ENCODE measurements around the gene SORCS2.
A peak's percentile ranks its signal among the peaks of the same experiment; 100 is the strongest.

Gene SORCS2

DNA sequence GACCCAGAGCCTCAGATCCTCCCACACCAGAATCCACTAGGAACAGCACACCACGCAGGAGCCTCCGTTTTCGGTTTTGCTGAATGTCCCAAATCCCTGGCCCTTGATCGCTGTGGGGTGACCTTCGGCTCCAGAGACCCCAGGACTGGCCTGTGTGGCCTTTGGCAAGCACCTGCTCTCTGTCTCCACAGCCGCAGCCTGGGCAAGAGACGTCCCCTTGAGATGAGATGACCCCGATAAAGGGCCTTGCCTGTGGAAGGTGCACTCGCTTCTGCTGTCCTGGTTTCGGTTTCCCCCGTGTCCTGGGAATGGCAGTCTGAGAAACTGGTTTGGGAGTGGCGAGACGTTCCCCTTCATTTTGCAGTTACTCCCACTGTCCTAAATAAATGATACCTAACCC is 232.8 kb downstream of the SORCS2 start:
- no peak for ATAC-seq
- no peaks in the 10 kb centered on the region for H3K27me3 Mint-ChIP-seq
- no peak for DNase-seq
- no peaks in the 10 kb centered on the region for H3K4me1 Mint-ChIP-seq
- H3K9me3 Mint-ChIP-seq: no peaks in the 10 kb centered on the region
- no peak overlapping the region for H3K4me3 Mint-ChIP-seq
- peak overlapping the region in 1 of 2 donors; percentile 27 for H3K27ac Mint-ChIP-seq

DNA sequence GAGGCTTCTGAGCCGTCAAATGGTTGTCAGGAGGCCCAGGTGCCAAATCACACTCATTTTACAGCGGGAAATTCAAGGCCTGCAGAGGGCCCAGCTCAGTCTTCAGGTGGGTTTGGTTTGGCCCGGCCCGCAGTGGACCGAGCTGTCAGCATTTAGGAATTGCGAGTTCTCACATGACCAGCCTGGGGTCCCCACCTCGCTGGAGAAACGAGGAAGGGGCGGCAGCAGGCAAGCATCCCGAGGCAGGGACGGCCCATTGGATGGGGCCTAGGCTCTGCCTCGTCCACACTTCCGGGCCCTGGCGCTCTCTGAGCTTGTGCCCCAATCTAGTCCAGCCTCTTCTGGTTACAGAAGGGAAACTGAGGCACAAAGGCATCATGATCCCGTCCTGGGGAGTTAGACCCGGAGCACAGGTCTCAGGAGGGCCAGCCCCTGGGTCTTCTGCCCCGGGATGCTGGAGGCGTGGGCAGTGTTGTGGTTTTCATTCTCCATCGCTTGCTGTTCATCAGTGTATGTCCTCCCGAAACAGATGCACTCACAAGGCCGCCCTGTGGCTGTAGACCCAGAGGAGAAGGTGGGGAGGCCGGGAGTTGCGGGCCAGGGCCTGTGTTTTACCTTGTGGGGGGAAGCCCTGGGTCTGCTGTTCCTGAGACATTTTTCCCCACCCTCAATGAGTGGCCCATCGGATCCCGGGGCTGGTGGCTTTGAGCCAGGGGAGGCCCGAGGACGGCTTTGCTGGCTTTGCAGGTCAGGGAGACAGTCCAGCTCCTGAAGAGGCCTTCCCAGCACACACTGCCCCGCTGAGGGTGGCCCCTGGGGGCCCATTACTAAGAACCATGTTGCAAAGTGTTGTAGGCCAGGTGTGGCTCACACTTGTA is 233.5 kb downstream of the SORCS2 start:
- no peak overlapping the region for H3K27ac Mint-ChIP-seq
- H3K4me1 Mint-ChIP-seq: no peaks in the 10 kb centered on the region
- no peak overlapping the region for H3K4me3 Mint-ChIP-seq
- no peaks in the 10 kb centered on the region for H3K9me3 Mint-ChIP-seq
- DNase-seq (peak in 1 of 2 donors; percentile 1), ATAC-seq (no peak)
- no peaks in the 10 kb centered on the region for H3K27me3 Mint-ChIP-seq

DNA sequence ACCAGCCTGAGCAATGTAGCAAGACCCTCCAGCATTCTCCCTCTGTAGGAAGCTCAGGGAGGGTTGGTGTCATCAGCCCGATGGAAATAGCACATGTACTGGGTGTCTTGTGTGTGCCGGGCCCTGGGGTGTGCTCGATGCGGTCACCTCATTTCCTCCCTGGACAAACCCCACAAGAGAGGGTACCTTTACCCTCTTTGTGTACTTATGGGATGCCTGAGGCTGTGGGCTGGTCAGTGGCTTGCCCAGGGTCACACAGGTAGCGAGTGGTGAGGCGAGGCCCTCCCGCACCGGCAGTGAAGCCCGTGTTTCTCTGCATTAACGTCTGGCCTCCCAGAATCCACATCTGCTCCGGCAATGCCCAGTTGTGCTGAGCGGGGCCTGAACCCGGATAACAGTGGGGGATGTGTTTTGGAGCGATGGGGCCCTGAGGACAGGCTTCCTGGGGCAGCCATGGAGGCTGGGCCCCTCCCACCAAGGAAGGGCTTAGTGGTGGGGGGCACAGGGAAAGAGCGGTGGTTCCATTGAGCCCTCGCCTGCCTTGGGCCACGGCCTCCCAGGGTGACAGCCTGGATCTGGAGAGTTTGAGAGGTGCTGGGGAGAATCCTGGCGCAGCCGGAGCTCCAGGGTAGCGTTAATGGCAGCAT is 234.3 kb downstream of the SORCS2 start:
- Mint-ChIP-seq H3K9me3 (no peaks in the 10 kb centered on the region), H3K4me1 (no peaks in the 10 kb centered on the region), H3K4me3 (no peak overlapping the region), H3K27me3 (no peaks in the 10 kb centered on the region), H3K27ac (no peak overlapping the region)
- DNase-seq: peak in 1 of 2 donors; percentile 6
- ATAC-seq: no peak

DNA sequence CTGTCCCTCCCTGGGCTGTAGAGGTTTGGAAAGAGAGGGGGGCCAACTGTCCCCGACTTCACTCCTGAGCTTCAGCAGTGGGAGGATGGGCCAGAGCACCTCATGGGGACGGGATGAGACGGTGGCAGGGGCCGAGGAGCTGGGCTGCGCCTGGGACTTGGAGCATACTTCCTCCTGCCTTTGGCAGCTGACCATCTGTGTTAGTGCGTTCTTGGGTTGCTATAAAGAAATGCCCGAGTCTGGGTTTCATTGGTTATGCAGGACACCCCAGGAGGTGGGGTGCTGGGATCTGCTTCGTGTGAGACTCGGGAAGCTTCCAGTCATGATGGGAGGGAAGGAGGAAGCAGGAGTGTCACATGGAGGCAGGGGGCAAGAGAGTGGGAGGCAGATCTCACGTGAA is 235.0 kb downstream of the SORCS2 start:
- Mint-ChIP-seq H3K4me3 (no peak overlapping the region), H3K27me3 (no peaks in the 10 kb centered on the region), H3K4me1 (no peaks in the 10 kb centered on the region), H3K9me3 (no peaks in the 10 kb centered on the region), H3K27ac (peak overlapping the region; percentile 50 to 90)
- ATAC-seq (no peak), DNase-seq (peak in 1 of 2 donors; percentile 5)

DNA sequence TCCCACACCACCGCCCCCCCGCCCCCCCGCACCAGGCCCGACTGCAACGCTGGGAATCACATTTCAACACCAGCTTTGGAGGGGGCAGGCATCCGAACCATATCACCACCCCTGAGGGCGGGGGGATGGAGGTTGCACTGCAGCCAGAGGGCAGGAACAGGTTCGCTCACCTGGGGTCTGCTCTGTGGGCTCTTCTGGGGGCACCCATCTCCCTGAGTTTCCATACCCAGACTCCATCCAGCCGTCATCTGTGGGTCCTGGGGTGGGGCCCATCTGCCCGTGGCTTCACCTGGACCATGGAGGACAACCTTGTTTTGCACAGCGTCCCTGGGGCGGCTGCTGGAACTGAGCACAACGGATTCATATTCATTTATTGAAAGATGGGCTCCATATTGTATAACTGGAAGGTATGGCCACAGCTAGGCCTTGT is 235.5 kb downstream of the SORCS2 start:
- Mint-ChIP-seq H3K27me3 (no peaks in the 10 kb centered on the region), H3K4me3 (no peak overlapping the region), H3K4me1 (no peaks in the 10 kb centered on the region), H3K9me3 (no peaks in the 10 kb centered on the region), H3K27ac (no peak overlapping the region)
- peak in 1 of 2 donors; percentile 4 for DNase-seq
- ATAC-seq: no peak

DNA sequence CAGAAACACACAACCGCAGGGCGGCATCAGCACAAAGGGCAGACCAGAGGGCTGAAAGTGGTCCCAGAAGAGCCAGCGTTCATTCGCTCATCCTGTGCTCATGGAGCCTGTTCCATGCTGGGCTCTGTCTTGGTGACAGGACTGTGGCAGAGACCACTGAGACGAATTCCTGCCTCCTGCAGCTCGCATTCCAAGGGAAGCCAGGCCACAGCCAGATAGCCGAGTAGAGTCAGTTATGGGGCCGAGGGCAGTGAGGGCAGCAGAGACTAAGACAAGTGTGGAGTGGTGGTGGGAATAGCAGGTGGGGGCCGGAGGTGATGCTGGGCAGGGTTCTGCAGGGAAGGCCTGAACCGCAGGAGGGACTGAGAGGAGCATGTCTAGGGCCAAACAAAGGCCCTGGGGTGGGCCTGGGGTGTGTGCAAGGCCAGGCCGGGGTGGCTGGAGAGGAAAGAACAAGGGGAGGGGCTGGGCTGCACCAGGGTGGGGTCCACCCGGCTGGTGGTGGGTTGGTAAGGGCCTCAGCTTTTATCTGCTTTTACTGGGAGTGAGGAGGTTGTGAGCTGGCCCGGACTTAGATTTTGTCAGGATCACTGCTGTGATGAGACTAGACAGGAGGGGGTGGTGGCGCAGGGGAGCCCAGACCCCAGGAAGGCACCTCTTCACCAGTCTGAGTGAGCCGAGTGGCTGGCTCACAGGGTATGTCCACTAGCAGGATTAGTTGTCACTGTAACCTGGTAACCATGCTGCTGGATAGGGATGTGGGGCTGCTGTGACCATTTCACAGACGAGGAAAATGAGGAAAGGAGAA is 236.1 kb downstream of the SORCS2 start:
- Mint-ChIP-seq H3K4me1 (no peaks in the 10 kb centered on the region), H3K9me3 (no peaks in the 10 kb centered on the region), H3K27me3 (no peaks in the 10 kb centered on the region), H3K27ac (no peak overlapping the region), H3K4me3 (no peak overlapping the region)
- ATAC-seq (no peak), DNase-seq (peak in 1 of 2 donors; percentile 4)

DNA sequence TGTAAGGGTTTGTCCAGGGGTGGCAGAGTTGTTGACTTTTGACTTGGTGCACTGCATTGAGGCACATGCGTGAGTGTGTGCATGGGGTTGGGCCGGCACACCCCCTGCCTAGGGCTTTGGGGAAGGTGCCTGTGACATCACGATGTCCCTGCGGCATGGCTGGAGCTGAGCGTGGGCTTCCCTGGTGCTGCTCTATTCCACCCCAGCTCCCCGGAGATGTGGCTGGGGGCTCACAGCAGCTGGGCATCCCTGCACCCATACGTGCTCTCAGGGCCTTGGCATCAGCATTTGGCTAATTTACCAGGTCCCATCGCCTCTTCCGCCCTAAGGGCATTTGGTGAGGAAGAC is 236.7 kb downstream of the SORCS2 start:
- H3K27me3 Mint-ChIP-seq: no peaks in the 10 kb centered on the region
- ATAC-seq (no peak), DNase-seq (no peak)
- no peak overlapping the region for H3K4me3 Mint-ChIP-seq
- no peaks in the 10 kb centered on the region for H3K9me3 Mint-ChIP-seq
- no peaks in the 10 kb centered on the region for H3K4me1 Mint-ChIP-seq
- H3K27ac Mint-ChIP-seq: no peak overlapping the region

DNA sequence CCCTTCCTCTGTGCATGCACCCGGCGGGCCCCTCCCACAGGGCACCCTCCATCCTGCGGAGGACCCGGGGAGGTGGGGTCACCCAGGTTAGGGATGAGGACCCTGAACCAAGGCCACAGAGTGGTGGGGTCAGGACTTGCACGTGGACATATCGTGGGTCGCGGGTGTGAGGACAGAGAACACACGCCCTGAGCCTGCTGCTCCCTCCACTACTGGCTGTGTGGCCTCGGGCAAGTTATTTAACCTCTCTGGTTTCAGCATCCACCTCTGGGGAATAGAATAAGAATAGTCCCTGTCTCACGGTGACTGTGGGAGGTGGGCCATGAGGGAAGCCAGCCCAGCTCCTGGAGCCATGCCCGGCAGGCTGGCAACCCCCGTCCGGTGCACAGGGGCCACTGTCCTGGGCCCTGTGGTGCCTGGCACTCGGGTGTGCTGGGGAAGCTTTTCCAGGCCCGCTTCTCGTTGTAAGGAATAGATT is 237.3 kb downstream of the SORCS2 start:
- DNase-seq (no peak), ATAC-seq (peak; percentile 23)
- no peaks in the 10 kb centered on the region for H3K27me3 Mint-ChIP-seq
- H3K9me3 Mint-ChIP-seq: no peaks in the 10 kb centered on the region
- H3K4me3 Mint-ChIP-seq: no peak overlapping the region
- H3K27ac Mint-ChIP-seq: no peak overlapping the region
- H3K4me1 Mint-ChIP-seq: no peaks in the 10 kb centered on the region

DNA sequence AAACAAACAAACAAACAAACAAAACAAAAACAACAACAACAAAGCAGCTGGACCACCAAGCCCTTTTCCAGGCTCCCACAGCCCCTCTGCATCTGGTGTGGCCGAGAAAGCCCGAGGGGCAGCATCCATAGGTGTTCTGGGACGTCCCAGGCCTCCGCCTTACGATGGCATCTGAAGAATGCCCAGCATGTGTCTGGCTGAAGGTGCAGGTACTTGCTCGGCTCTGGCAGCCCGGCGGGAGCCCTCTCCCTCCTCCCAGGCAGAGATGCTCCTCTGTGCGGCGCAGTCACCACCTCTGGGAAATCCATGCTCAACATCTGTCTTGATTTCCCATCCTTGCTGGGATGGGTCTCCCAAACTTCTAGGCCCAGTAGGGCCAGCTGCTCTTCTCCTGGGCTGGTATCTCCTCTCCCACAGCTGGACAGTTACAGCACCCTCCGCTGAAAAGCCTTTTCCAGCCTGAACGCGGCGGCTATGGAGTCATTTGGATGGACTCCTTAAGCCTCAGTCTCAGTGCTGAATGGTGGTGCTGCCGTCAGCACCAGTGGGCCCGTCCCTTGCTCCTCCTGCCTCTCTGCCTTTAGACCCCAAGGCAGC is 238.1 kb downstream of the SORCS2 start:
- H3K27me3 Mint-ChIP-seq: no peaks in the 10 kb centered on the region
- peak overlapping the region in 1 of 2 donors; percentile 63 for H3K27ac Mint-ChIP-seq
- DNase-seq: no peak
- no peak overlapping the region for H3K4me3 Mint-ChIP-seq
- ATAC-seq: no peak
- H3K9me3 Mint-ChIP-seq: no peaks in the 10 kb centered on the region
- no peaks in the 10 kb centered on the region for H3K4me1 Mint-ChIP-seq

DNA sequence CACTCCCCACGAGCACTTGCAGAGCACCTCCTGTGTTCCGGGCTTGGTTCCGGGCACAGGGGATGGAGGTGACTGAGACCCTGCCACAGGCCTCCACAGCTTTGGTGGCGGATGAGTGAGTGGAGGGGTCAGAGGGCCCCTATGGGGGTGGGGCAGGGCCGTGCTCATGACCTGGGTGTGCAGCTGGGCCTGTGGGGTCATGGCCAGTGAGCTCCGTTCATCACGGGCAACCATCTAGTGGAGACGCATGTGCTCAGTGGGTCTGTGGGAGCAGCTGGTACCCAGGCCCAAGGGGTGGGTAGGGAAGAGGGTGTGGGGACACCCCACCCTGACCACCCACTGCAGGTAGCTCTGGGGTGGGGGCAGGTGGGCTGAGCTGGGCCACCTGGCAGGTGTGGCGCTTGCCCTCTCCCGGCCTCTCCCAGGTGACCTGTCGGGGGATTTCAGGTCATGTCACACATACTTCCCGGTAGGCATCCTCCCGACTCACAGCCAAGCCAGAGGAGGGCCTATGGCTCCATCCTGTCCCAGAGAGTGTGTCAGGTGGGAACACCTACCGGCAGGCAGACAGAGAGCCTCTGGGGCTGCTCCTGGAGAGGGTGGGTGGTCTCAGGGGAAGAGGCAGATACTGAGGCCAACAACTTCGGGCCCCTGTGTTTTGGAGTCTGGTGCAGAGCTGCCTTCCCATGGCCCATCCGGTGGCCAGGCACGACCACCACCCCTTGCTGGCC is 238.8 kb downstream of the SORCS2 start:
- H3K27me3 Mint-ChIP-seq: no peaks in the 10 kb centered on the region
- H3K4me1 Mint-ChIP-seq: no peaks in the 10 kb centered on the region
- H3K9me3 Mint-ChIP-seq: no peaks in the 10 kb centered on the region
- no peak overlapping the region for H3K4me3 Mint-ChIP-seq
- no peak for DNase-seq
- peak overlapping the region in 1 of 2 donors; percentile 63 for H3K27ac Mint-ChIP-seq
- peak; percentile 27 for ATAC-seq

DNA sequence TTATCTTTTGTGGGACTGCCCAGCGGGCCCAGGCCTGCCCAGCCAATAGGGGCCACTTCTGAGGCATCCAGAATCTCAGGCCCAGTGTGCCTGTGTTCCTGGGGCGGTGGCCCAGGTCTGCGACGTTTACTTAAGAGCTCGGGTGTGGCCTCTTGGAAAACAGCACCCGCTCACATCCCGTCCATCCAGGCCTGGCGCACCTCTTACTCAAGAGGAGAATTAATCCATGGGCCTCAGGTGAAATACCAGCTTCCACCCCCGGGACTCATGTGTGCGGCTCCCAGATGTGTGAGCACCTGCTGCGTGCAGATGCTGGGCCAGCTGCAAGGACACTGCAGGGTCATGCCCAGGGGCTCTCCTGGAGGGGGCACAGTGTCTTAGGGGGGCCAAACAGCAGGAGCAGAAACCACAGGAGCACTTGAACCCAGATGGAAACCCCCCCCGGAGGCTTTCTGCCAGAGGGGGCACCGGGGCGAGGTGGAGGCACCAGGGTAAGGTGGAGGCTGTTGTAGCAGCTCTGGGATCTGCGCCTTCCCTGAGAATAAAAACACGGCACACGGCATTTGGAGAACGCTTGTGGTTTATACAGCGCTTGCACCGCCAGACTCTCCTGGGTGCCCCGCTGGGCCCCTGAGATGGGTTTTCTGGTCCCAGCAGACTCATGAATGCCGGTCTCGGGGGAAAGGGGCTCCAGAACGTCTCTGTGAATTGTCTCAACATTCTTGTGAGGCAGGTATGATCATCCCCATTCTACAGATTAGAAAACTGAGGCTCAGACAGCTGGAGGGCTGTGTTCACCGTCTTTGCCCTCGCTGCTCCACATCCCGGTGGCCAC is 239.6 kb downstream of the SORCS2 start:
- Mint-ChIP-seq H3K9me3 (no peaks in the 10 kb centered on the region), H3K4me3 (no peak overlapping the region)
- ATAC-seq: no peak

DNA sequence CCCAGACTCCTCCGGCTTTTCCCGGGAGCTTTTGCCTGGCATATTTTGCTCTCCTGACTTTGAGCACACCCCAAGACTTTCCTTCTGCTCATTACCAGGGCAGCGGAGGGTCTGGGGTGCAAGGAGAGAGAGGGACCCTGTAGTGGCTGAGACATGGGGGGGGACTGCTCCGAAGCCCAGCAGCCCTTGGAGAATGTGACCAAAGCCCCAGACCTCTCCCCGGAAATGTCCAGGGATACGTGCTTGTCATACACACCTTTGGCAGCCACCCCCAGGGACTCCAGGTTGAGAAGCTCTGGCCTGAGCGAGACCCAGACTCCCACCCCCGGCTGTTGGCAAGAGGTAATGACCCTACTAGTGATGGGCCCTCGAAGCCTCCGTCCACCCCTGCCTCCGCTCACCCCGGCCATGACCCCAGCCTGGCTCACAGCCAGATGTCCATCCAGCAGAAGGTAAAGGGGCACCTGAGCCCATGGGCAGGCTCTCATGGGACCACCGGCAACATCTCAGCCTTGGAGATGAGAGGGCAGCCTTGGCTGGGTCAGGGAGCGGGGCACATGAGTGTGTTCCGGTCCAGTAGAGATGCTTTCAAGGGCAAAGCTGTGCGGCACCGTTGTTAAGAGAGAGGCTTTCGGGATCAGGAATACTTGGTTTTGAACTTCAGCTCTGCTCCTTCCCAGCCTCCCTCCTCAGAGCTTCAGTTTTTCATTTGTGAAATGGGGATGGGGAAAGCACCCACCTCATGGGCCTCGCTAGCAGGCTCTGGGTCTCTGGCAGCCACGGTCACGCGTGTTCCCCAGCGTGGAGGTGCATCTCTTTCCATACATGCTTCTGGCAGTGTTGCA is 240.4 kb downstream of the SORCS2 start:
- ATAC-seq (no peak), DNase-seq (no peak)
- Mint-ChIP-seq H3K27ac (no peak overlapping the region), H3K9me3 (no peaks in the 10 kb centered on the region), H3K4me1 (no peaks in the 10 kb centered on the region), H3K27me3 (no peaks in the 10 kb centered on the region), H3K4me3 (no peak overlapping the region)

More for the DNA sequence above, 239.6 kb downstream of the SORCS2 start:
- no peaks in the 10 kb centered on the region for H3K27me3 Mint-ChIP-seq
- H3K27ac Mint-ChIP-seq: no peak overlapping the region
- H3K4me1 Mint-ChIP-seq: no peaks in the 10 kb centered on the region
- DNase-seq: no peak

DNA sequence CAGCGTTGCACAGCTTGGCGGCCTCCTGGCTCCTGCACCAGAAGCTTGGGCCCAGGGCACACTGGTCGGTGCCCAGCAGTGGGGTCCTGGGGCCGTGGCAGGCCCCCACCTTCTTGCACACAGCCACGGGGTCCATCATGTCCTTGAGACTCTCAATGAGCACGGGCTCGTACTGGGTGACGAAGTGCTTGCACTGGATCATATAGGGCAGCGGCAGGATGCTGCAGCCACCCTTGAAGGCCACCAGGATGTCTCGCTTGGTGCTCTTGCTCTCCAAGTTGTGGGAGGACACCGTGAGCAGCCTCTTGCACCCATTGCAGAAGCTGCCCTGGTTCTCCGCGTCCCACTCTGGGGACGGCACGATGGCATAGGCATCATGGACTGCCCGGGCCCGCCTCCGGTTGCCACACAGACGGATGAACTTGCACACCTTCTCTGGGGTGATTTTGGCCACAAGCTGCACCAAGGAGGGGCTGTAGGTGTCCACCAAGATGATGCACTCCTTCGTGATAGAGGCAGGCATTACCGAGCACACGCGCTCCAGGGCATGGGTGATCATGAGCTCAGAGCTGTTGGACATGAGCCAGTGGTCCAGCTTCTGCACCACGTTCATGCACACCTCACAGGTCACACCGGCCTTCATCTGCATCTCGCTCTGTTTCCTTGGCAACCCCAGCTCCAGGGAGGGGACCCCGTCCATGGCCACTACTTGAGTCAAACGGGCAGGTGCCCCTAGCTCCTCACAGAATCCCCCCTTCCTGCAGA is 241.2 kb downstream of the SORCS2 start:
- Mint-ChIP-seq H3K4me3 (no peak overlapping the region), H3K27me3 (no peaks in the 10 kb centered on the region)
- no peak for DNase-seq

More for the DNA sequence above, 241.2 kb downstream of the SORCS2 start:
- no peak for ATAC-seq
- no peaks in the 10 kb centered on the region for H3K4me1 Mint-ChIP-seq
- H3K27ac Mint-ChIP-seq: no peak overlapping the region
- H3K9me3 Mint-ChIP-seq: no peaks in the 10 kb centered on the region

All from stimulated activated naive CD8-positive, alpha-beta T cell treated with anti-CD3 and anti-CD28 coated beads, Interleukin-15, amount 100 ng/mL, for 72 hours (primary cell).